HFF-Myc (cell line): Measurements from ENCODE around the gene GYPA.
"Not testable (repeated sequence)": the region's sequence is repeated elsewhere in the genome, so short reads cannot be mapped to it uniquely, and the experiment has no call there.

Source experiments
- DNase-seq: peaks from one replicate; pipeline ENCODE4 v3.0.0-alpha.2; 2011; ENCODE audit warnings: low read depth; ENCODE audit errors: extremely low read depth
- H3K4me3 ChIP-seq: replicated peaks from 2 replicates; pipeline ENCODE4 v1.5.1; 2011; ENCODE audit warnings: low read depth, mild to moderate bottlenecking, control low read depth, low read length
- CTCF ChIP-seq: IDR thresholded peaks from 2 replicates; pipeline ENCODE4 v1.5.1; 2012; ENCODE audit warnings: mild to moderate bottlenecking, low read depth, low read length, control low read depth; ENCODE audit errors: missing control alignments

GYPA gene

GRCh38 chr4:144115519-144115918 lies 25.0 kb downstream of the GYPA start:
- no peak overlapping the region for H3K4me3 ChIP-seq
- DNase-seq: no peak
- no peak for TF ChIP-seq CTCF

GRCh38 chr4:144113546-144113945 lies 27.0 kb downstream of the GYPA start:
- no peak for DNase-seq
- H3K4me3 ChIP-seq: no peak overlapping the region
- TF ChIP-seq CTCF: no peak

- H3K4me3 ChIP-seq: no peak overlapping the region
- no peak for TF ChIP-seq CTCF
- DNase-seq: no peak
These were observed 35.9 kb downstream of the GYPA start for GRCh38 chr4:144104509-144105130.

DNA sequence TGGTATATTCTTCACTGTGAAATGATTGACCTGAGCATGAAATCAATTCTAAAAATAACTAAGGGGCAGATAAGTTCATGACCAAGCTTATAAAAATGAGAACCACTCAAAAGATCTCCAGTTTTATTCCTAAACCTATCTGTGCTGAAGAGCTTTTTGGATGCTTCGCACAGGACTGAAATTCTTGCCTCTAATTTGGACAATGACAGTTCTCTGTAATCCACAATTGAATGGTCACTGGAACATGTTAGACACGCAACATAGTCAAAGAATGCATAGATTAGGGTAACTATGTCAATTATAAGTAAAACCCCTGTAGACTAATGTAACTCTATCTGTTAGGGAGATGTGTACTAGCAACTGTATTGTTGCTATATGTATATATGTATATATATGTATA lies 42.7 kb downstream of the GYPA start:
- not testable (repeated sequence) for H3K4me3 ChIP-seq, DNase-seq

DNA sequence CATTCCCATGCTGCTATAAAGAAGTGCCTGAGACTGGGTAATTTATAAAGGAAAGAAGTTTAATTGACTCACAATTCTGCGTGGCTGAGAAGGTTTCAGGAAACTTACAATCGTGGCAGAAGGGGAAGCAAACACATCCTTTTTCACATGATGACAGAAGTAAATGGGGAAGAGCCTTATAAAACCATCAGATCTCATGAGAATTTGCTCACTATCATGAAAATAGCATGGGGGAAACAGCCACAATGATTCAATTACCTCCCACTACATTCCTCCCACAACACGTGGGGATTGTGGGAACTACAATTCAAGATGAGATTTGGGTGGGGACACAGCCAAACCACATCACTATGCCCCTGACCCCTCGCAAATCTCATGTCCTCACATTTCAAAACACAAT lies 46.5 kb downstream of the GYPA start:
- not testable (repeated sequence) for H3K4me3 ChIP-seq, DNase-seq

DNA sequence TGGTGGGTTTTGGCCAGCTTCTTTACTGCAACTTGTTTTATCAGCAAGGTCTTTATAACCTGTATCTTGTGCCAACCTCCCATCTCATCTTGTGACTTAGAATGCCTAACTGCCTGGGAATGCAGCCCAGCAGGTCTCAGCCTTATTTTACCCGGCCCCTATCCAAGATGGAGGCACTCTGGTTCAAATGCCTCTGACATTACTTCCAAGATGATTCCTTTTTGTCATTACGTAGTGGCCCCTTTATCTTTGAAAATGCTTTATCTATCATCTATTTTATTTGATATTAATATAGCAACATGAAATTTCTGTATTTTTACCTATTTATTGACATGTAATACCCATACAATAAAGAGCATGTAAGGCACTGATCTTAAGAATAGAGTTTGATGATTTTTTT lies 49.3 kb downstream of the GYPA start:
- DNase-seq, H3K4me3 ChIP-seq: not testable (repeated sequence)

GRCh38 chr4:144090744-144091143 lies 49.8 kb downstream of the GYPA start:
- DNase-seq: no peak
- TF ChIP-seq CTCF: no peak
- H3K4me3 ChIP-seq: no peak overlapping the region

GRCh38 chr4:144082053-144082452 lies 58.5 kb downstream of the GYPA start:
- not testable (repeated sequence) for H3K4me3 ChIP-seq, DNase-seq

DNA sequence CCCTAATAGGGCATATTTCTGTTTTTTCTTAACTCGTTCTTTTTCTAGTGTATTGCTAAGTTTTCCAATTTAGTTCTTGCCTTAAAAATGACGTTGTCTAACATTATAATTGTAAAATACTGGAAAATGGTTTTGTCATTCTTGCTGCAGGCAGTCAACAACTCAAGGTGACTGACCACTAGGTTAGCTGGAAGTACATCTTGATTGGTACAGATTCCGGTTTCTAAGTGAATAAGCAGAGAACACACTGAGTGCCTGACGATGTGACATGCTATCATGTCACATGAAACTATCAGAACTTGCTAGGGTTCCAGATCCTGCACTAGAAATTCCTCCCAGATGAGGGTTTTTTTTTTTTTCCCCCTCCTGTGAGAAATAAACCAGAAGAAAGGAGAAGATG lies 60.4 kb downstream of the GYPA start:
- not testable (repeated sequence) for H3K4me3 ChIP-seq, DNase-seq

DNA sequence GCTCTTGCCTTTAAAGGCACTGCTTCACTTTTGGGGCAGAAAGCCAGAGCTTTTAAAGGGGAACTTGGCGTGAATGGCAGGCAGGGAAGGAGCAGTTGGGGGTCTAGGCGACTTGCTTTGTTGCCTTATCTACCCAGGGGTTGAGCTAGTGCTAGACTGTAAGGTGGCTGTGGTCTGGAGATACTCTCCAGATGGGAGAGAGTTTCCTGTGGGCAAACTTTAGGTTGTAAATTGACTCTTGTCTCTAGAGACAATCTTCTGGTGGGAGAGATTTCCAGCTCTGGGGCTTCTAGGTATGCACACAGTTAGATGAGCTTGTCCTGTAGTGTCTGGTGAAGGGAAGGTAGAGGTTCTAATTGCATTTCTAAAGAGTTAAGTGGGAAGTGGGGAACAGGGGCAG lies 61.8 kb downstream of the GYPA start:
- not testable (repeated sequence) for DNase-seq, H3K4me3 ChIP-seq

DNA sequence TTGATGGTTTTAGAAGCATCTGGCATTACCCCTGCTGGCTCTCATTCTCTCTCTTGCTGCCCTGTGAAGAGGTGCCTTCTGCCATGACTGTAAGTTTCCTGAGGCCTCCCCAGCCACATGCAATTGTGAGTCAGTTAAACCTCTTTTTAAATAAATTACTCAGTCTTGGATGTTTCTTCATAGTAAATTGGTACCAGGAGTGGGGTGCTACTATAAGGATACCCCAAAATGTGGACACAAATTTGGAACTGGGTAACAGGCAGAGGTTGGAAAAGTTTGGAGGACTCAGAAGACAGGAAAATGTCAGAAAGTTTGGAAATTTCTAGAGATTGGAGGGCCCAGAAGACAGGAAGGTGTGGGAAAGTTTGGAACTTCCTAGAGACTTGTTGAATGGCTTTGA lies 79.0 kb downstream of the GYPA start:
- not testable (repeated sequence) for DNase-seq, H3K4me3 ChIP-seq

DNA sequence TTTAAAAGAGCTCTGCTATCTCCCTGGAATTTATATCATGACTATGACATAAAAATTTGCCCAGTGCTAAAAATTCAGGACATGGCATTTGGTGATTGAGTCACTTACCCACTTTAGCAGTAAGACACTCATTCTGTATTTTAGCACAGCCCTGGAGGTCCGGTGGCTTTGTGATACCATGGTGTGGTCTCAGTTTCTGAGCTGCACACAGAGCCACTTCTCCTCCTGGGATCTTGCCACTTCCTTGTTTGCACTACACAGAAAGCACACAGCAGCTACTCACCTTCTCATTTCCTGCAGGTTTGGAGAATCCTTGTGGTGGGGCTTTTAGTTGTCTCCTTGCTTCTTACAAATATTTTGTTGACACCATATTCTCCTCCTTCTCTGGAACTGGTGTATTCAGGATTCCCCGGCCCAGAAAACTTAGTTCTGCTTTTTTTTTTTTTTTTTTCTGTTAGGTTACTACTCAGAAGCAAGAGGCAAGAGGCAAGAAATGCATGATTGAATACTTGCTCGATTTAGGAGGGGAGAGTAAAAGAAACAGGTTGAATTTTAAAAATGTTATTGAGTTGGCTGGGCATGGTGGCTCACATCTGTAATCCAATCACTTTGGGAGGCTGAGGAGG lies 80.2 kb downstream of the GYPA start:
- H3K4me3 ChIP-seq, DNase-seq: not testable (repeated sequence)
